Measurements from ENCODE around the gene TTYH2. TPM values are rescaled to one million over a fixed set of nuclear protein-coding genes. Genes with fewer than 3 reads are reported as not detected.
A peak's percentile ranks its signal among the peaks of the same experiment; 100 is the strongest.

TTYH2 gene
- total RNA-seq, 1 donor from 2014 or later = 1.2 TPM

DNA sequence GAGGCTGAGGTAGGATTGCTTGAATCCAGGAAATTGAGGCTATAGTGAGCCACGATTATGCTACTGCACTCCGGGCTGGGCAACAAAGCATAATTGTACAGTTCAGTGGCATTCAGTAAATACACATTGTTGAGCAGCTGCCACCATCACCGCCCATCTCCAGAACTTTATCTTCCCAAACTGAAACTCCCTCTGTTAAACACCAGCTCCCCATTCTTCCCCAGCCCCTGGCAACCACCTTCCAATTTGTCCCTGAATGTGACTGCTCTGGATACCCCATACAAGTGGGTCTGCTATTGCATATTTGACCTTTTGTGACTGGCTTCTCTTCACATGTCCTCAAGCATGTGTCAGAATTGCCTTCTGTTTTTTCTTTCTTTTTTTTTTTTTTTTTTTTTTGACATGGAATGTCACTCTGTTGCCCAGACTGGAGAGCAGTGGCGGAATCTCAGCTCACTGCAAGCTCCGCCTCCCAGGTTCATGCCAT, 7.0 kb upstream of the TTYH2 start:
- H3K4me3 ChIP-seq (ENCODE audit: low read depth, low read length) = no peak overlapping the region
- TF ChIP-seq, protein P1, sequence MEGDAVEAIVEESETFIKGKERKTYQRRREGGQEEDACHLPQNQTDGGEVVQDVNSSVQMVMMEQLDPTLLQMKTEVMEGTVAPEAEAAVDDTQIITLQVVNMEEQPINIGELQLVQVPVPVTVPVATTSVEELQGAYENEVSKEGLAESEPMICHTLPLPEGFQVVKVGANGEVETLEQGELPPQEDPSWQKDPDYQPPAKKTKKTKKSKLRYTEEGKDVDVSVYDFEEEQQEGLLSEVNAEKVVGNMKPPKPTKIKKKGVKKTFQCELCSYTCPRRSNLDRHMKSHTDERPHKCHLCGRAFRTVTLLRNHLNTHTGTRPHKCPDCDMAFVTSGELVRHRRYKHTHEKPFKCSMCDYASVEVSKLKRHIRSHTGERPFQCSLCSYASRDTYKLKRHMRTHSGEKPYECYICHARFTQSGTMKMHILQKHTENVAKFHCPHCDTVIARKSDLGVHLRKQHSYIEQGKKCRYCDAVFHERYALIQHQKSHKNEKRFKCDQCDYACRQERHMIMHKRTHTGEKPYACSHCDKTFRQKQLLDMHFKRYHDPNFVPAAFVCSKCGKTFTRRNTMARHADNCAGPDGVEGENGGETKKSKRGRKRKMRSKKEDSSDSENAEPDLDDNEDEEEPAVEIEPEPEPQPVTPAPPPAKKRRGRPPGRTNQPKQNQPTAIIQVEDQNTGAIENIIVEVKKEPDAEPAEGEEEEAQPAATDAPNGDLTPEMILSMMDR (conservative IDR thresholded peaks at IDR 0.05; ENCODE audit: low read depth, low read length) = no peak
- DNase-seq (ENCODE audit: low read depth) = no peak

DNA sequence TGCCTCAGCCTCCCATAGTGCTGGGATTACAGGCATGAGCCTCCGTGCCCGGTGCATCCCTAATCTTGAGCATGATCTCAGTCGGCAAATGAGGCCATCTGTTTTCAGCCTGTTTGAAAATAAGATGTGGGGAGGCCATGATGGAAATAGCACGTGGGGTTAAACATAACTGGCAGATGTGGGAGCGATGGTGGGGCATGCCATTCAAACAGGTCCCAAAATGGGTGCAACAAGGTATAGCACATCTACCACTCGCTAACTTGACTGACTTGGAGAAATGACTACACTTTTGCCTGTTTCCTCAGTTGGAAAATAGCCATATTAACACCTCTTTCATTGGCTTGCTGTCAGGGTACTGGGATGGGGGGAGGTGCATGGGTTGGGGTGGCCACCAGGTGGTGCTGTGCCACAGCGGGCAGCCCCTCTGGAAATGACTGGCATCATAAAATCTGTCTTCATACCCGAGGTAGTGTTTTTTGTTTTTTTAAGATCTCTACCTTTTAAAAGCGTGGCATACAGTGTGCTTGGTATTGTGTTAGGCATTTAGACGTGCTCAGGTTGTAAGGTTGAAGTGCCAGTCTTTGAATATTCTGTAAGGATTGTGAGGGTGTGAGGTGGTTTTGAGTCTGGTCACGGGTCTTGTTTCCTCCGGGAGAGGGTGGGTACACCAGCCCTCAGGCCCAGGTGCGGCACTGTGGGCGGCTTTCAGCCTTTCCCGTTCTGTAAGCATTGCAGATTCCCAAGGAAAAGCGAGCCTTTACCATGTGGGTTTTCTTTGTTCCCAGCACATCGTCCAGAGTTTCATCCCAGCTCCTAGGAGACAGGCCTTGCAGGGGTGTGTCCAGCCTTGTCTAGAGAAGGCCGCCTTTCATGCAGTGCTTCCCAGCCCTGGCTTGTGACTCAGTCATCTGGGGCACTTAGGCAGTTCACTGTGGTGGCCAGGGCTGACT, 2.9 kb upstream of the TTYH2 start:
- DNase-seq (ENCODE audit: low read depth) = no peak
- TF ChIP-seq, protein P1 (conservative IDR thresholded peaks at IDR 0.05; ENCODE audit: low read depth, low read length) = peak; percentile 99
- H3K4me3 ChIP-seq (ENCODE audit: low read depth, low read length) = no peak overlapping the region

DNA sequence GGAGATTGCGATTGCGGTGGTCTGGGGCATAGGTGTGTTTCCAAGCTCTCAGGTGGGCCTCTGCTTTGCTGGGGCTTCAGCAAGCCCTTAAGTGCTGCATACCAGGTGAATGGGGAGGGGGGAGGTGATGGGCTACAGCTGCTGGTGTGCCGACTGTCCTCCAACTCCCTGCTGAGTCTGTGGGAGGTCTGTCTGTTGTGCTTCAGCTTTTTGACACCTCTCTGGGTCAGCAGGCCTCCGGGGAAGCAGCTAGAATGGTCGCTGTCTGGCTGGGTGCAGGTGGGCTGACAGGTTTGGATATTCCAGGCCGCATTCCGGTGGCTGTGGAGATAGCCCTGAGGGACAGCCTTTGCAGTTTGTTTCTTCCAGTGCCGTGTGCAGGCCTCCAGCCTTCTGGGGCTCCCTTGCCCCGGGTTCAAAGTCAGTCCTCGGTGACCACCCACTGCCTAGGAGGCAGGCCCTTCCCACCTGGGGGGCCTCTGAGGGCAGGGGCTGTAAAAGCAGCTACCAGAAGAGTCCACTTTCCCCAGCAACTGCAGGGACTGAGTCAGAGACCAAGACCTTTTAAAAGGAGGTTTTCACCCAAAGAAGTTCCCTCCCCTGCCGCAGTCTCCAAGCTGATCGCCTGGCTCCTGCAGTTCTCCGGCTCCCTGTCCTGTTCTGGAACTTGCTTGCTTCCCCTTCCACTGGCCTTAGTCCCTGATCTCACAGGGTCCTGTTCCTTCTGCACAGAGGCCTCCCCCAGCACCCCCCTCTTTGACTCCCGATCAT, 2.0 kb upstream of the TTYH2 start:
- no peak overlapping the region for H3K4me3 ChIP-seq (ENCODE audit: low read depth, low read length)
- TF ChIP-seq, protein P1 (conservative IDR thresholded peaks at IDR 0.05; ENCODE audit: low read depth, low read length) = no peak
- DNase-seq (ENCODE audit: low read depth) = no peak

DNA sequence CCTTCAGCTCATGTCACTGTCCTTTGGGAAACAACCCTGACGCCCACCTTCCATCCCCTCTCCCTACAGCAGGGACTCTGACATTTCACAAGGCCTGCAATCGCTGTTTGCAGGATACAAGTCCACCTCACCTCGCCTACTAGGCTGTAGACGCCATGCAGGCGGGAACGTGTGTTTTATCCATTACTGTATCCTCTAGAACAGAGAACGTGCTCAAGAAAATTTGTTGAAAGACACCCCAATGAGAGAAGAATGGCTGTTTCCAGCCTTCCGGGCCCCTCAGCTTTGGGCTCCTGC, 1.5 kb upstream of the TTYH2 start:
- no peak for DNase-seq (ENCODE audit: low read depth)
- peak overlapping the region; percentile 68 for H3K4me3 ChIP-seq (ENCODE audit: low read depth, low read length)
- TF ChIP-seq, protein P1 (conservative IDR thresholded peaks at IDR 0.05; ENCODE audit: low read depth, low read length) = no peak

DNA sequence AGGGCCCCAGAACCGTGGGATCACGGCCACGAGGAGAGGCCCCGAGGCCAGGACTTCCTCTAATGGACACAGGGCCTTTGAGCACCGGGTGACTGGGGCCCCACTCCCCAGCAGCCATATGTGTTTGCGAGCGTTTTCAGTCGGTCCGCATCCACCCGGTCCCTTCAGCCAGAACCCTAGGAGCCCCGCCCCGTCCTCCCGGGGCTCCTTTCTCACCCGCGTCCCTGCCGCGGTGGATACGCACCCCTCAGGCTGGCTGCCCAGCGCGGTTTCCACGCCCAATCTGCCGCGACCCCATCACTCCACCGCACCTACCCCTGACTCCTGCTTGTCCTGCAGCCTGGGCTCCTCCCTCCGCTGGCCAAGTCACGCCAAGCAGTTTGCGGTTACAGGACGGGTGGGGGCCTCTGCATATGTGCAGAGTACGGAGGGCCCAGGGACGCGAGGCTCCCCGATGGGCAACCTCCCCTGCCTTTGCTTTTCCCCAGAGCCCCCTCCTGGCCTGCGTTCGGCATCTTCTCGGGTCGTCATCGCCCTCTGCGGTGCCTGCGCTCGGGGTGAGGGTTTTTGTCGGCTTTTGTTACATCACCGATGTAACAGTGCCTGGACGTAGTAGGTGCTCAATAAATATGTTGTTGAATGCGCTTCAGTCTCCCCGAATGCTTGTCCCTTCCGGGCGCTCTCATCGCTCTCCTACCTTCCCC, 1.0 kb upstream of the TTYH2 start:
- no peak for DNase-seq (ENCODE audit: low read depth)
- TF ChIP-seq, protein P1 (conservative IDR thresholded peaks at IDR 0.05; ENCODE audit: low read depth, low read length) = no peak

DNA sequence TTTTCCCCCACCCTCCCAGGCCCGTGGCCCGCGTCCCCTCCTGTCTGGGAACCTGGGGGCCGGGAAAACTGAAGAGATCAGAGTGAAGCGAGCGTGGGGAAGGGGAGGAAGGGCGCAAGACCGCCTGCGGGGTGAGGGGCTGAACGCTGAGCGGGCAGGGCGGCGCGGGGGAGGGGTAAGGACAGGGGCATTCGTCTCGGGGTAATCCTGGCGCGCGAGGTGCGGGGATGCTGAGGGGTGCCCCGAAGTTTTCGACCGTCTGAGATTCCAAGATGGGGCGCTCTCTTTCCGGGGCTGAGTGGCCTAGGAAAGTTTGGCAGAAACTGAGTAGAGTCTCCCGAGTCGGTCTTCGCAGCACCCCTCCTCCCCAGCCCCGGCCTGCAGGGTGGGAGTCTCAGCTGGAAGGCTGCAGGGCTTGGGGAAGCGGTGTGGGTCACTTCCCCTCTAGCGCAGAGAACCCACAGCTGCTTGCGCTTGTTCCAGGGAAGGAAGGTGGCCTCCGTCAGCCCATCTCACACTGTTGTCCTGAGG, 555 bp downstream of the TTYH2 start:
- DNase-seq (ENCODE audit: low read depth) = no peak
- peak overlapping the region; percentile 68 for H3K4me3 ChIP-seq (ENCODE audit: low read depth, low read length)
- TF ChIP-seq, protein P1 (conservative IDR thresholded peaks at IDR 0.05; ENCODE audit: low read depth, low read length) = no peak

More for the DNA sequence above, 1.0 kb upstream of the TTYH2 start:
- peak overlapping the region; percentile 68 for H3K4me3 ChIP-seq (ENCODE audit: low read depth, low read length)
